Spleen (tissue), 11 donors: ENCODE data around the gene COPS9. TPM values are rescaled to one million over a fixed set of nuclear protein-coding genes. Genes with fewer than 3 reads are reported as not detected.
A peak's percentile ranks its signal among the peaks of the same experiment; 100 is the strongest.

ENCODE experiments used
- DNase-seq: peaks from one replicate; pipeline ENCODE4 v3.0.0-alpha.2; 2020
- H3K27ac ChIP-seq, 8 donors: fragments of 200-600 bp; sonication (generic) in 7 of 8; 1 replicate in 4 of 8; 2 replicates in 4 of 8; pipeline versions ENCODE4 v1.5.0 to v1.8.0; 2016 to 2021; ENCODE audit warnings: inconsistent platforms in 4 of 8, mild to moderate bottlenecking in 4 of 8, moderate library complexity in 1 of 8
- H3K27me3 ChIP-seq, 7 donors: fragments of 200-600 bp; sonication (generic) in 6 of 7; replicated peaks in 1 of 7; 1 replicate in 4 of 7; 2 replicates in 3 of 7; pipeline versions ENCODE4 v1.5.0 to v1.8.0; 2016 to 2021; ENCODE audit warnings: inconsistent platforms in 3 of 7, mild to moderate bottlenecking in 1 of 7
- H3K36me3 ChIP-seq, 6 donors: fragments of 200-600 bp; sonication (generic) in 5 of 6; 1 replicate in 4 of 6; 2 replicates in 2 of 6; pipeline versions ENCODE4 v1.5.0 to v1.8.0; 2016 to 2021; ENCODE audit warnings: inconsistent platforms in 2 of 6
- H3K4me1 ChIP-seq, 6 donors: fragments of 200-600 bp; sonication (generic) in 5 of 6; 1 replicate in 3 of 6; 2 replicates in 3 of 6; pipeline versions ENCODE4 v1.5.0 to v1.8.0; 2016 to 2021; ENCODE audit warnings: inconsistent platforms in 3 of 6
- H3K4me3 ChIP-seq, 8 donors: fragments of 200-600 bp; sonication (generic) in 7 of 8; 1 replicate in 4 of 8; 2 replicates in 4 of 8; pipeline versions ENCODE4 v1.5.0 to v1.8.0; 2016 to 2021; ENCODE audit warnings: inconsistent platforms in 4 of 8, mild to moderate bottlenecking in 4 of 8, moderate library complexity in 2 of 8
- H3K9me3 ChIP-seq, 8 donors: fragments of 200-600 bp; sonication (generic) in 7 of 8; 1 replicate in 4 of 8; 2 replicates in 4 of 8; pipeline versions ENCODE4 v1.5.0 to v1.8.0; 2016 to 2021; ENCODE audit warnings: inconsistent platforms in 4 of 8
- CTCF ChIP-seq, 11 experiments: fragments of 200-600 bp in 7 of 11; fragments of 450-650 bp in 4 of 11; sonication (generic) in 4 of 11; IDR thresholded peaks in 8 of 11; conservative IDR thresholded peaks in 3 of 11; 1 replicate in 7 of 11; 2 replicates in 4 of 11; pipeline versions ENCODE4 v1.4.0 to v1.8.0; 2016 to 2021; ENCODE audit warnings: antibody characterized with exemption in 11 of 11, inconsistent platforms in 4 of 11, mild to moderate bottlenecking in 1 of 11
- POLR2A ChIP-seq, 3 donors: fragments of 450-650 bp; IDR thresholded peaks; one replicate each; pipeline ENCODE4 v1.5.1; 2017; ENCODE audit warnings: antibody characterized with exemption in 3 of 3, mild to moderate bottlenecking in 1 of 3
- POLR2AphosphoS5 ChIP-seq, 3 donors: sonication (generic); formaldehyde crosslinking; IDR thresholded peaks; one replicate each; pipeline ENCODE4 v1.5.1; 2017; ENCODE audit warnings: antibody characterized with exemption in 3 of 3
- WGBS, 5 donors: extraction: QIAGEN DNeasy Blood & Tissue Kit in 3 of 5; methylation state at CpG; one replicate each; pipeline versions ENCODE4 v1.1.5 to v1.1.7; 2013 to 2018; 5-methylcytosine and 5-hydroxymethylcytosine counted together
- intact Hi-C: fragments of 100-400 bp; cut with DNase I; formaldehyde crosslinking; loops from one replicate; pipeline ENCODE4 v1.15.0; 2023; ENCODE audit warnings: low total_unique reads
- polyA plus RNA-seq, 3 donors: library from polyadenylated mRNA; stranded (reverse); fragments of 200-250 nt; gene quantifications; one replicate each; pipeline ENCODE4 v1.2.1, GENCODE V29; 2013
- total RNA-seq, 7 donors: library from RNA; depleted of rRNA in 3 of 7; stranded (reverse); fragments of >200 nt in 3 of 7; fragmentation: NEBNext Ultra II Directional in 4 of 7; extraction: Animal tissue kit (Norgen Biotek cat#: 25700) in 4 of 7; gene quantifications; one replicate each; pipeline versions ENCODE4 v1.1.0 to v1.2.1, GENCODE V29; 2016 to 2021
- donor health status: healthy with polysubstance abuse.
- donor health status: DM: no; HTN: no; CAD: no; lungs with moderate emphysema.
- donor health status: DM: no; HTN: no; CAD: no.
- donor health status: Bipolar disorder and iron deficiency.
- donor health status: healthy.
- donor health status: DM: no; HTN: no; CAD: no.
- donor health status: DM: yes; HTN: yes; CAD: no.

Gene COPS9
- total and polyA plus RNA-seq, 10 donors, result 74.7 to 441 (median 95.0) TPM

- Histone ChIP-seq H3K4me1 (no peaks in the 10 kb centered on the region), H3K36me3 (peaks cover 0 to 66% (median 48%) of the 10 kb centered on the region in 6 donors), H3K27me3 (no peaks in the 10 kb centered on the region), H3K9me3 (no peaks in the 10 kb centered on the region), H3K27ac (no peak overlapping the region), H3K4me3 (no peak overlapping the region)
- peak; percentile 16 for DNase-seq
- 88 to 97% (median 96%) methylated on average over 10 of the region's 10 CpGs for WGBS, 5 donors
- intact Hi-C loops, result no loop called here
- no peak for TF ChIP-seq POLR2AphosphoS5 (IDR thresholded peaks at IDR 0.05)
Observed at GRCh38 chr2:240126731-240127130, 9.4 kb downstream of the COPS9 start.

DNA sequence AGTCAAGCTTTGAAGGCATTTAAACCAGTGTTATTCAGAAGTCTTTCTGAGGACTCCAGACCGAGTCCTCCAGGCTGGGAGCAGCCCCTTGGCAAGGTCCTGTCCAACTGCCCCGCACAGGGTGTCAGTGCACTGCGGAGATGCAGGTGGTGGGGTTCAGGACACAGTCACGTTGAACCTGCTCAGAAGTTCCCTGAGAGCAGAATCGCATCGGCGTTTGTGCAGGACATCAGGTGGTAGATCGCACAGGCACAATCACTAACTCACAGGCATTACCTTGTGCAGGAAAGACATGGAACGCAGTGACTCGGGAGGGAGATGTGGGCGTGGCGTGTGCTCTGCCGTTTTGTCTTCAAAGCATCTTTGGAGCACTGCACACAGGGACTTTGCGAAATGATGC lies 10.4 kb downstream of the COPS9 start:
- Histone ChIP-seq H3K9me3 (no peaks in the 10 kb centered on the region), H3K4me3 (no peak overlapping the region), H3K4me1 (no peaks in the 10 kb centered on the region), H3K27me3 (no peaks in the 10 kb centered on the region), H3K27ac (no peak overlapping the region), H3K36me3 (peaks cover 0 to 56% (median 39%) of the 10 kb centered on the region in 6 donors)
- TF ChIP-seq POLR2AphosphoS5 (IDR thresholded peaks at IDR 0.05), result no peak
- intact Hi-C loops, result no loop called here
- DNase-seq, result peak; percentile 54
- 93 to 97% (median 94%) methylated on average over 14 of the region's 14 CpGs for WGBS, 5 donors

DNA sequence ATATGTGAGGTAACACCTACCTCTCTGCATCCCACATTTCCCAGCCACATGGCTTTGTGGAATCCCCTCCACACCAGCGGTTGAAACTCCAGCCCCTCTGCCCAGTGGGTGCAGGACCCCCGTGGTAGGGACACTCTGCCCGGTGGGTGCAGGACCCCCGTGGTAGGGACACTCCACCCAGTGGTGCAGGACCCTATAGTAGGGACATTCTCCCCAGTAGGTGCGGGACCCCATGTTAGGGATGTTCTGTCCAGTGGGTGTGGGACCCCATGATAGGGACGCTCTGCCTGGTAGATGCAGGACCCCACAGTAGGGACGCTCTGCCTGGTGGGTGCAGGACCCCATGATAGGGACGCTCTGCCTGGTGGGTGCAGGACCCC lies 11.5 kb downstream of the COPS9 start:
- H3K9me3 ChIP-seq, result no peaks in the 10 kb centered on the region
- no peak overlapping the region for H3K27ac ChIP-seq
- DNase-seq, result peak; percentile 43
- 80 to 97% (median 94%) methylated on average over 4 to 8 of the region's 8 CpGs for WGBS, 5 donors
- peaks cover 0 to 45% (median 28%) of the 10 kb centered on the region in 6 donors for H3K36me3 ChIP-seq
- intact Hi-C loops, result no loop called here
- no peaks in the 10 kb centered on the region for H3K27me3 ChIP-seq
- no peak for TF ChIP-seq POLR2A (IDR thresholded peaks at IDR 0.05)
- no peak for TF ChIP-seq CTCF (IDR thresholded peaks at IDR 0.05 in 8 of 11, conservative IDR thresholded peaks at IDR 0.05 in 3 of 11)
- no peak for TF ChIP-seq POLR2AphosphoS5 (IDR thresholded peaks at IDR 0.05)
- H3K4me1 ChIP-seq, result no peaks in the 10 kb centered on the region
- no peak overlapping the region for H3K4me3 ChIP-seq

- WGBS, 5 donors, result 88 to 93% (median 90%) methylated on average over 21 to 24 of the region's 24 CpGs
- H3K9me3 ChIP-seq, result no peaks in the 10 kb centered on the region
- peak; percentile 59 for DNase-seq
- H3K27ac ChIP-seq, result no peak overlapping the region
- H3K4me3 ChIP-seq, result no peak overlapping the region
- no peaks in the 10 kb centered on the region for H3K27me3 ChIP-seq
- intact Hi-C loops, result no loop called here
- TF ChIP-seq POLR2A (IDR thresholded peaks at IDR 0.05), result no peak
- peaks cover 0 to 39% (median 22%) of the 10 kb centered on the region in 6 donors for H3K36me3 ChIP-seq
- H3K4me1 ChIP-seq, result no peaks in the 10 kb centered on the region
Observed at GRCh38 chr2:240123821-240124650, 12.1 kb downstream of the COPS9 start.

- no peaks in the 10 kb centered on the region for H3K27me3 ChIP-seq
- H3K9me3 ChIP-seq, result peaks cover 0 to 11% (median 2%) of the 10 kb centered on the region in 8 donors
- intact Hi-C loops, result no loop called here
- H3K36me3 ChIP-seq, result peaks cover 0 to 16% (median 3%) of the 10 kb centered on the region in 6 donors
- no peak overlapping the region for H3K4me3 ChIP-seq
- no peaks in the 10 kb centered on the region for H3K4me1 ChIP-seq
- DNase-seq, result peak; percentile 24
- no peak for TF ChIP-seq POLR2AphosphoS5 (IDR thresholded peaks at IDR 0.05)
- TF ChIP-seq CTCF (IDR thresholded peaks at IDR 0.05 in 8 of 11, conservative IDR thresholded peaks at IDR 0.05 in 3 of 11), result no peak
- no peak for TF ChIP-seq POLR2A (IDR thresholded peaks at IDR 0.05)
- 53 to 68% (median 61%) methylated on average over 11 of the region's 11 CpGs for WGBS, 5 donors
- H3K27ac ChIP-seq, result no peak overlapping the region
Observed at GRCh38 chr2:240121675-240122074, 14.4 kb downstream of the COPS9 start.
